Mesenteric fat pad (tissue), 1 donor: ENCODE data around the gene BIN2. TPM values are rescaled to one million over a fixed set of nuclear protein-coding genes. Genes with fewer than 3 reads are reported as not detected.
A peak's percentile ranks its signal among the peaks of the same experiment; 100 is the strongest.
"Not testable (repeated sequence)": the region's sequence is repeated elsewhere in the genome, so short reads cannot be mapped to it uniquely, and the experiment has no call there.

Experiments
- DNase-seq: peaks from one replicate; pipeline ENCODE4 v3.0.0-alpha.2; 2020; ENCODE audit warnings: low spot score
- total RNA-seq: library from RNA; stranded (reverse); fragmentation: NEBNext Ultra II Directional; extraction: Animal tissue kit (Norgen Biotek cat#: 25700); gene quantifications from one replicate; pipeline ENCODE4 v1.2.1, GENCODE V29; 2021
- donor health status: DM: yes; HTN: yes; CAD: no.

Gene BIN2
- total RNA-seq, 1 donor from 2014 or later = 14.4 TPM

- DNase-seq = not testable (repeated sequence)
These were observed 5.7 kb downstream of the BIN2 start for GRCh38 chr12:51318057-51318806.

GRCh38 chr12:51311389-51311788, 12.6 kb downstream of the BIN2 start:
- DNase-seq = no peak

DNA sequence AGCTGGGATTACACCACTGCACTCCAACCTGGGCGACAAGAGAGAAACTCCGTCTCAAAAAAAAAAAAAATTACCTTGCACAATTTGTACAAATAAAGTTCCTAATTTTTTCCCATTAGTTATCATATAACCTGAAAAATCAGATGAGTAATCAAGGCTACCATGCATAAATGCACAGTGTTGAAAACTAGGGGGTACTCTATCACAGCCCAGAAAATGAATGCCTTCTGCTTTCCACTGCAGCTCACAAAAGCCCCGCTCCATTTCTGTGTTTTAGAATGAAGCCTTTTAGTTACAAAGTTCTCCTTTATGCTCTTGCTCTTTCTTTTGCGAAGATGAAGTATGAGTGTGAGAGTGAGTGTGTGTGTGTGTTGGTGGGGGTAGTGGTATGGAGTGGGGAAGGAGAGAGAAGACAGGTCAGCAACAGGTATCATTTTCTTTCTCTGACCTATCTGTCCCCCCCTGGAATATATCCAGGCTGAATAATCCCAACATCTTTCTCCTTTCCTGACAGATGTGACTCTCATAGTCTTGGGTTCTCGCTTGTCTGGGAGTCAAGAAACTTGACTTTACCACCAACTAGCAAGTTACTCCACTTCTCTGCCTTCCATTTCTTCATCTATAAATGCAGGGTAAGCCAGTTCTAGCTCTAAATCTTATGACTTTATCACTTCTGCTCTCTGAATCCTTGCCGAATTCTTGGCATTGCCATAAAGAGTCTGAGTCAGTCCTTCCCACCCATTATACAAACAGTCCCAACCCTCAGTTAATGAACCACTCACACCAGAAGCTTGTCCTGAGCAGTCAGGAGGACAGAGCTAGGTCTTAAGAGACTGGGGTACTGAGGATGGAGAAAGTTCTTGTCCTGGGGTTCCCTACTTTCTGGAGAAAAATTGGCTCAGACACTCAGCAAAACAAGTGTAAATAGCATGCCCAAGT, 16.1 kb downstream of the BIN2 start:
- DNase-seq = no peak

- no peak for DNase-seq
These were observed 17.5 kb downstream of the BIN2 start for GRCh38 chr12:51306507-51306906.

DNA sequence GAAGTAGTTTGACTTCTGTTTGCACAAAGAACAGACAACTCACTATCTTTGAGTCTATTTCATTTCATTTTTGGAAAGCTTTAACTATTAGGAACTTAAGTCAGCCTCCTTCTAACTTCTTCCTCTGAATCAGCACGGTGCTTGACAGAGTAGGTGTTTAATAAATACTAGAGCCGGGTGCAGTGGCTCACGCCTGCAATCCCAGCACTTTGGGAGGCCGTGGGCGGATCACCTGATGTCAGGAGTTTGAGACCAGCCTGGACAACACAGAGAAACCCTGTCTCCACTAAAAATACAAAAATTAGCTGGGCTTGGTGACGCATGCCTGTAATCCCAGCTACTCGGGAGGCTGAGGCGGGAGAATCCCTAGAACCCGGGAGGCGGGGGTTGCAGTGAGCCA, 23.2 kb downstream of the BIN2 start:
- DNase-seq = not testable (repeated sequence)

- no peak for DNase-seq
These were observed 28.3 kb downstream of the BIN2 start for GRCh38 chr12:51295651-51296050.

DNA sequence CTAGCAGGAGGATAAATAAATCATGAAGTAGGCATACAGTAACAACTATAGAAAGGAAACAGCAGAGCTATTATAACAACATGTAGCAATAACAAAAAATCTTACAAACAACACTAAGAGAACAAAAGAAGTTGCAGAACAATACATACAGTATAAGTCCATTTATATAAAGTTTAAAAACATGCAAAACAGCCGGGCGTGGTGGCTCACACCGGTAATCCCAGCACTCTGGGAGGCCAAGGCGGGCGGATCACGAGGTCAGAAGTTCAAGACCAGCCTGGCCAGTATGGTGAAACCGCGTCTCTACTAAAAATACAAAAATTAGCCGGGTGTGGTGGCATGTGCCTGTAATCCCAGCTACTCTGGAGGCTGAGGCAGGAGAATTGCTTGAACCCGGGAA, 29.9 kb downstream of the BIN2 start:
- DNase-seq = not testable (repeated sequence)

- no peak for DNase-seq
These were observed 30.3 kb downstream of the BIN2 start for GRCh38 chr12:51293696-51294095.

DNA sequence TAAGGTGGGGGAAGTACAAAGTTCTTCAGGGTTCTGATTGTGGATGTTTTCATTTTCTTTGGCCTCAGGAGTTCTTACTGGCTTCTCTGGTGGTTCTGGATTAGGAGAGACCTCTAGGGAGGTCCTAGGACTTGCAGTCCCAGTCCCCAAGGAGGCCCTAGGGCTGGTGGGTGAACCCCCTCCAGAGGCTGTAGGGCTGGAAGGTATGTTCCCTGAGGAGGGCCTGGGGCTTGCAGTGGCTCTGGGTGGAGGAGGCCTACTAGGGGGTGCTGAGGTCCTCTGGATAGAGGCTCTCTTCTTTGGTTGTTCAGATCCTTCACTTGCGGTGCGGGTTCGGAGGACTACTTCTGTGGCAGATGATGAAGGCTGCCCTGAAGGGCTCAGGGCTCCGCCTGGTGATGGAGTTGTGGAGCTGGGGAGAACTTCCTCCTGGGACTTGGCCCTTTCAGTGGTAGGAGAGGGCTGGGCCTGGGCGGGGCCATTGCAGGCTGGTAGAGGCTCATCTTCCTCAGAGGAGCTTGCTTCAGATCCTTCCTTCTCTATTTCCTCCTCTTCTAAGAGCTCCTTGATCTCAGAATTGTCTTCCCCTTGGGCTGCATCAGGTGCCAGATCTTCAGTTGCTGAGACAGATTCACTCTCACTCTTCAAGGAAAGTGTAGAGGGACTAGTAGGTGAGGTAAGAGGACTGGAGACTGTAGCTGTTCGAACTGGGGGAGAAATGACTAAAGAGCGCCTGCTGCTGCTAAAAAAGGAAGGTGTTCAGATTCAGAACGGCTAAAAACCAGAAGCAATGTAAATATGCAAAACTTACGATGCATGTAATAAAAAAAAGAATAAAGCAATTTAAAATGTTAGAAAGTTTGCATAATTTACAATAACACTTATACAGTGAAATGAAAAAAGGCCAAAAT, 32.1 kb downstream of the BIN2 start:
- not testable (repeated sequence) for DNase-seq

DNA sequence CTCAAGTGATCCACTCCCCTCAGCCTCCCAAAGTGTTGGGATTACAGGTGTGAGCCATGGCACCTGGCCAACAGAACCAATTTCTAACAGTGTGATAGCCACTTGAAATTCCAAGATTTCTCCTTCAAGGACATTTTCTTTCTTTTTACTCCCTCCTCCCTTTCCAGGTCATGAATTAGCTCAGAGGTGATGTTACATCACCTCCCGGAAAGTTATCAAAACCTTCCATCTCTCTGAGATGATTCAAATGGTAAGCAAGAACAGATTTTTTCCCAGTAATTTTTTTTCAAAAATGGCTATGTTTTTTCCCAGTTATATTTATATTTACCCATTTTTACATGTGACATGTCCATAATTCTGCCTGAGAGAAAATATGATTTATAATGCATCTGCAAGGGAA, 38.1 kb downstream of the BIN2 start:
- DNase-seq = no peak

DNA sequence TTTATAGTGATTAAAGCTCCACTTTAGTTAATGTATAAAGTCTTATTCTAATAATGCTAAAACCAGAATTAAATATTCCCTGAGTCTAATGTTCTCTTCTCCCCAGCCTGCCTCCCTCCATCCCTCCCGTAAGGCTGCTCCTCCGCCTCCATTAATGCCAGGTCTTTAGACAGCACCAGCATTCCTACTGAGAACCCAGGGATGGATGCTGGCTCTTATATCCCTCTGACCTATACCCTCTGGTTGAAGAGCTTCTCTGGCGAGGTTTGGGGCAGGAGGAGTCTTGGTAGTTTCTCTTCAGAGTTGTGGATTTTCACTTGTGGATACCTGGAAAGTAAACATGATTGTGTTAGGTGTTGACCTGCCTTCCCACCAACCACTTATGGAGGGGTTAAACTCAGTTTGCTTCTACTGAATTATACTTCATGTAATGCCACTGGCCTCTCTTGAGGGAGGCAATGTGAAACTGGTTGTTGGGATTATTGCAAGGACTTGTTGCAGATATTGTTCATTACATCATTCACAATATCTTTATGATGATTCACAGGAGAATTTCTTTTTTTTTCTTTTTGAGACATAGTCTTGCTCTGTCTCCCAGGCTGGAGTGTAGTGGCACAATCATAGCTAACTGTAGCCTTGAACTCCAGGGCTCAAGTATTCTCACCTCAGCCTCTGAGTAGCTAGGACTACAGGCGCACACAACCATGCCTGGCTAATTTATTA, 42.6 kb downstream of the BIN2 start:
- peak; percentile 39 for DNase-seq

DNA sequence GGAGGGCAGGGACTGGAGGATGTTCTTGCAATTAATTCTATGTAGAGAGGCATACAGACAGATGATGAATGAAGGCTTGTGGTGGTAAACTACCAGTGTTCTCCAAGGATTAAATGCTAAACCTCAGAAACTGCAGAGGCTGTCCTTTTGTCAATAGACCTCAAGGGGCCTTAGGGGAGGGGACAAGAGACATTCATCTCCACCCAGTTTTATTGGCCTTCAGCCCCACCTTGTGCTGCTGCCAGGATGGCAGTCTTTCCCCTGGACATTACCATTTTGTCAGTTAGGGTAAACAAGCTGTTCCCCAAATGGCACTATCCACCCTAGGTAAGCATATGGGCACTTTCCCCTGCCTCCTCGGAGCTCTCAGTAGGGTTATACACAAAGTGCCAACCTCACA, 48.9 kb downstream of the BIN2 start:
- DNase-seq = no peak

GRCh38 chr12:51272810-51273209, 51.2 kb downstream of the BIN2 start:
- DNase-seq = not testable (repeated sequence)

GRCh38 chr12:51270951-51271518, 52.9 kb downstream of the BIN2 start:
- no peak for DNase-seq

- DNase-seq = peak; percentile 91
These were observed 53.7 kb downstream of the BIN2 start, which contains the start of gene SMAGP for GRCh38 chr12:51270067-51270950. TSS of gene SMAGP (minus strand) at chr12:51270415. CDS start at chr12:51269278, 1,137 bp downstream.

DNA sequence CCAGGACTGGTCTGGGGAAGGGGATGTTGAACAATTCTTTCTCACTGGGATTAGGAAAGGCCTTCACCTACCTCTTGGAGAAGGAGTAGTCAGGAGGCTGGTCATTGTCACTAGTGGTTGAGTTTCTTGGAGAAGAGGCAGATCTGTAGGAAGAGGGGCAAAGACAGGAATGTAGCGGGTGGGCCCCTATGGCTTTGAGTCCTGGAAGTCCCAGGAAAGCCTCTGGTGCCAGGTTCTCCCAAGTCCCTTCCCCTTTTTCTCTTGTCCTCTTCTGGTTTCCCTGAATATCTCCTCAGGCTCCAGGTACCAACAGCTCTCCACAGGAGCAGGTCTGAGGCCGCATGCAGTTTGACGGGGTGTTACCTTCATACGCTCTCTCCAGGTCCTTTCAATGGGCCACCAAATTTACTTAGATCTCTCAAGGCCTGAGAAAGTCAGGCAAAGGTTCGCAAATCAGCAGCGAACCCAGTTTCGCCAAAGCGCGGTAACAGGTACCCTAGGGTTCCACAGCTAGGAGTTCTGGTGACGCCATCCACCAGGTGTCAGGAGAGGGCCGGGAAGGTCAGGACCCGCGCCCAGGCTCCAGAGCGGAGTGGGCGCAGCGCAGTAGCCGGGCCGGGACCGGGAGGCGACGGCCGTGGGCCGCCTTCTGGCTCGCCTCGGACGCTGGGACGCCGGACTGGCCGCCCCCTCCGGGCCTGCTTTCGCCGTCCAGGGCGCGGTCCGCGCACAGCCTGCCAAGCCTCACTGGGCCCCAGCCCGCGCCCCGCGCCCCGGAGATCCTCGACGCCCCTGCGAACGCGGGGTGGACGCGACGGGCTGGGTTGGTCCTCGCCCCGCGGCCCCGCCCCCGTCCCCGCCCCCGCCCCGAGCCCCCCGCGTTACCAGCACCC, 54.6 kb downstream of the BIN2 start:
- no peak for DNase-seq

GRCh38 chr12:51265024-51265423, 59.0 kb downstream of the BIN2 start:
- DNase-seq = no peak

- DNase-seq = no peak
These were observed 59.7 kb downstream of the BIN2 start for GRCh38 chr12:51264297-51264696.
